ENCODE data around the gene TRAF1. TPM values are rescaled to one million over a fixed set of nuclear protein-coding genes. Genes with fewer than 3 reads are reported as not detected.

Gene TRAF1
- total and polyA plus RNA-seq, 2 of the 13 experiments (the other 11 are each of a cell fraction or from before 2014, with no cell fraction given): 0.44 to 1.0 TPM

DNA sequence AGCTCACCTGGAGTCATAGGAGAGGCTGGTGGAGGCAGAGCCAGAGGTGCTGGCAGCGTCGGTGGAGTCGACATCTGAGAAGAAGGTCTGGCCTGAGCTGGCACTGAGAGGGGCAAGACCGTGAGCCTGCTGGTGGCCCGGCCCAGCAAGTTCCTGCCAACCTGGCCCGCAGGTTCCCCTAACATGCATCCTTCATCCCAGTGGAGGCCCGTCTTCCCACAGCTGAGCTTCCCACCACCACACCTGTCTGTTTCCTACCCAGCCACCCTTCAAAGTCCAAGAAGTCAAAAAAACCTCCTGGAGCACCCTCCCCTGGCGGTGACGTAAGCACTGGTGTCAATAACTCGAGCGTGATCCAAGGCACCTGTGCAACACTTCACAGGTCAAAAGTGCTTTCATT is 66.5 kb downstream of the TRAF1 start:
- in situ Hi-C loops (cut with HindIII; ENCODE audit: extremely low pct_ligation_motif_present, low pct_unique_long_range_greater_than_20kb): no loop called here
- ATAC-seq (no peak), DNase-seq (ENCODE audit: low spot score) (no peak), FAIRE-seq (no peak)
- Histone ChIP-seq H3K4me2 (ENCODE audit: low read depth, low read length) (no peak overlapping the region), H3K79me2 (ENCODE audit: insufficient read depth, low read length) (no peaks in the 10 kb centered on the region), H2AFZ (ENCODE audit: low read length) (no peak overlapping the region), H3K27ac (ENCODE audit: extremely low read length, insufficient read depth, low read length) (no peak overlapping the region), H3K4me1 (ENCODE audit: insufficient read depth, low read length) (no peaks in the 10 kb centered on the region), H3K9me3 (ENCODE audit: low read length) (no peaks in the 10 kb centered on the region), H3K27me3 (ENCODE audit: control insufficient read depth in 1 of 2, insufficient read depth in 2 of 2, low read length in 2 of 2) (no peaks in the 10 kb centered on the region), H3K9ac (ENCODE audit: insufficient read depth, low read depth, low read length) (no peak overlapping the region), H4K20me1 (ENCODE audit: insufficient read depth, low read length) (no peaks in the 10 kb centered on the region), H3K4me3 (replicated peaks in 1 of 3; ENCODE audit: insufficient read depth in 1 of 3, low read depth in 2 of 3, low read length in 3 of 3) (no peak overlapping the region), H3K36me3 (replicated peaks in 1 of 2; ENCODE audit: control insufficient read depth in 1 of 2, insufficient read depth in 2 of 2, low read length in 2 of 2) (peaks cover 31 to 67% of the 10 kb centered on the region in 2 experiments)
- BruUV-seq (replicated peaks): no TSS peak
- CTCF ChIA-PET (ENCODE audit: low intra/inter-chr PET ratio, low total read pairs): no interaction called here
- POLR2A ChIA-PET: no interaction called here
- intact Hi-C loops (cut with micrococcal nuclease; ENCODE audit: unreplicated experiment): no loop called here
- no peak for TF ChIP-seq TRIM24 (CRISPR knock-in tag; IDR thresholded peaks at IDR 0.05)
- no peak for TF ChIP-seq ZNF619 (CRISPR knock-in tag; IDR thresholded peaks at IDR 0.05)
- TF ChIP-seq ZNF383 (CRISPR knock-in tag; IDR thresholded peaks at IDR 0.05; ENCODE audit: borderline replicate concordance): no peak
- no peak for TF ChIP-seq ZNF44 (CRISPR knock-in tag; IDR thresholded peaks at IDR 0.05)
- no peak for TF ChIP-seq ZNF605 (CRISPR knock-in tag; IDR thresholded peaks at IDR 0.05)
- TF ChIP-seq NR1H2 (CRISPR knock-in tag; IDR thresholded peaks at IDR 0.05; ENCODE audit: borderline replicate concordance, low read depth): no peak
- TF ChIP-seq ZNF678 (CRISPR knock-in tag; IDR thresholded peaks at IDR 0.05): no peak
- TF ChIP-seq ZBTB7B (CRISPR knock-in tag; IDR thresholded peaks at IDR 0.05): no peak
- TF ChIP-seq TGIF2 (CRISPR knock-in tag; IDR thresholded peaks at IDR 0.05): no peak
- TF ChIP-seq ZNF180 (CRISPR knock-in tag; IDR thresholded peaks at IDR 0.05; ENCODE audit: borderline replicate concordance, low read depth): no peak
- TF ChIP-seq ZSCAN20 (CRISPR knock-in tag; IDR thresholded peaks at IDR 0.05; ENCODE audit: borderline replicate concordance): no peak
- no peak for TF ChIP-seq SRY (CRISPR knock-in tag; IDR thresholded peaks at IDR 0.05)
- TF ChIP-seq JDP2 (CRISPR knock-in tag; IDR thresholded peaks at IDR 0.05; ENCODE audit: borderline replicate concordance): no peak
- no peak for TF ChIP-seq ZNF34 (CRISPR knock-in tag; IDR thresholded peaks at IDR 0.05; ENCODE audit: borderline replicate concordance)
- whole genome bisulfite sequencing (ENCODE audit: low lambda C conversion rate): 97% methylated on average over 11 of the region's 11 CpGs

Measured in HepG2 (cell line).